Measurements from ENCODE around the gene C19orf67. TPM values are rescaled to one million over a fixed set of nuclear protein-coding genes. Genes with fewer than 3 reads are reported as not detected.

Gene C19orf67
- total and polyA plus RNA-seq, 2 donors from 2014 or later, result not detected

- Histone ChIP-seq H3K27me3 (ENCODE audit: control insufficient read depth, insufficient read depth, low read length) (no peaks in the 10 kb centered on the region), H3K27ac (ENCODE audit: low read depth in 2 of 2, low read length in 2 of 2) (no peak overlapping the region), H3K9ac (ENCODE audit: low read length in 3 of 3) (no peak overlapping the region), H3K9me3 (ENCODE audit: control insufficient read depth in 2 of 3, insufficient read depth in 1 of 3, low read length in 3 of 3) (no peaks in the 10 kb centered on the region), H3K4me3 (ENCODE audit: low read length in 3 of 3) (no peak overlapping the region), H3K36me3 (ENCODE audit: control insufficient read depth in 2 of 3, insufficient read depth in 3 of 3, low read length in 3 of 3) (no peaks in the 10 kb centered on the region), H3K4me1 (ENCODE audit: control insufficient read depth in 2 of 3, insufficient read depth in 2 of 3, low read depth in 1 of 3, low read length in 3 of 3) (peaks cover 0 to 12% (median 11%) of the 10 kb centered on the region in 3 donors)
- DNase-seq, result no peak
- intact Hi-C loops (cut with DNase I), result loop anchor here (10.0 kb wide), 1 partner anchor 172 kb away; no protein-coding TSS in a partner anchor
- FAIRE-seq, result no peak
- no peak for TF ChIP-seq CTCF (IDR thresholded peaks at IDR 0.05; ENCODE audit: borderline replicate concordance, extremely low read depth, insufficient read depth)
Observed at GRCh38 chr19:14056741-14057356, 28.7 kb downstream of the C19orf67 start.

GRCh38 chr19:14056069-14056666, 29.4 kb downstream of the C19orf67 start:
- Histone ChIP-seq H3K9ac (ENCODE audit: low read length in 3 of 3) (no peak overlapping the region), H3K36me3 (ENCODE audit: control insufficient read depth in 2 of 3, insufficient read depth in 3 of 3, low read length in 3 of 3) (no peaks in the 10 kb centered on the region), H3K27me3 (ENCODE audit: control insufficient read depth, insufficient read depth, low read length) (no peaks in the 10 kb centered on the region), H3K27ac (ENCODE audit: low read depth in 2 of 2, low read length in 2 of 2) (no peak overlapping the region), H3K9me3 (ENCODE audit: control insufficient read depth in 2 of 3, insufficient read depth in 1 of 3, low read length in 3 of 3) (no peaks in the 10 kb centered on the region), H3K4me3 (ENCODE audit: low read length in 3 of 3) (no peak overlapping the region), H3K4me1 (ENCODE audit: control insufficient read depth in 2 of 3, insufficient read depth in 2 of 3, low read depth in 1 of 3, low read length in 3 of 3) (peaks cover 0 to 12% (median 11%) of the 10 kb centered on the region in 3 donors)
- FAIRE-seq, result no peak
- intact Hi-C loops (cut with DNase I), result loop anchor here (10.0 kb wide), 1 partner anchor 171 kb away; no protein-coding TSS in a partner anchor
- no peak for DNase-seq
- no peak for TF ChIP-seq CTCF (IDR thresholded peaks at IDR 0.05; ENCODE audit: borderline replicate concordance, extremely low read depth, insufficient read depth)

GRCh38 chr19:14055396-14055795, 30.2 kb downstream of the C19orf67 start:
- DNase-seq (no peak), FAIRE-seq (no peak)
- H3K9ac ChIP-seq (ENCODE audit: low read length in 3 of 3), result no peak overlapping the region
- H3K36me3 ChIP-seq (ENCODE audit: control insufficient read depth in 2 of 3, insufficient read depth in 3 of 3, low read length in 3 of 3), result no peaks in the 10 kb centered on the region
- intact Hi-C loops (cut with DNase I), result loop anchor here (10.0 kb wide), 1 partner anchor 171 kb away; no protein-coding TSS in a partner anchor
- H3K4me1 ChIP-seq (ENCODE audit: control insufficient read depth in 2 of 3, insufficient read depth in 2 of 3, low read depth in 1 of 3, low read length in 3 of 3), result peaks cover 0 to 11% (median 10%) of the 10 kb centered on the region in 3 donors
- no peaks in the 10 kb centered on the region for H3K9me3 ChIP-seq (ENCODE audit: control insufficient read depth in 2 of 3, insufficient read depth in 1 of 3, low read length in 3 of 3)
- no peak overlapping the region for H3K27ac ChIP-seq (ENCODE audit: low read depth in 2 of 2, low read length in 2 of 2)
- no peak for TF ChIP-seq CTCF (IDR thresholded peaks at IDR 0.05; ENCODE audit: borderline replicate concordance, extremely low read depth, insufficient read depth)
- no peaks in the 10 kb centered on the region for H3K27me3 ChIP-seq (ENCODE audit: control insufficient read depth, insufficient read depth, low read length)
- no peak overlapping the region for H3K4me3 ChIP-seq (ENCODE audit: low read length in 3 of 3)
